Cerebellar cortex (tissue), 1 donor: ENCODE results near the gene CHN2.
"Not testable (repeated sequence)": the region's sequence is repeated elsewhere in the genome, so short reads cannot be mapped to it uniquely, and the experiment has no call there.

Experiments
- DNase-seq: peaks from one replicate; pipeline ENCODE4 v3.0.0-alpha.2; 2015; ENCODE audit warnings: low spot score

CHN2 gene

GRCh38 chr7:29496355-29497020, 301.9 kb downstream of the CHN2 start:
- DNase-seq, result no peak

DNA sequence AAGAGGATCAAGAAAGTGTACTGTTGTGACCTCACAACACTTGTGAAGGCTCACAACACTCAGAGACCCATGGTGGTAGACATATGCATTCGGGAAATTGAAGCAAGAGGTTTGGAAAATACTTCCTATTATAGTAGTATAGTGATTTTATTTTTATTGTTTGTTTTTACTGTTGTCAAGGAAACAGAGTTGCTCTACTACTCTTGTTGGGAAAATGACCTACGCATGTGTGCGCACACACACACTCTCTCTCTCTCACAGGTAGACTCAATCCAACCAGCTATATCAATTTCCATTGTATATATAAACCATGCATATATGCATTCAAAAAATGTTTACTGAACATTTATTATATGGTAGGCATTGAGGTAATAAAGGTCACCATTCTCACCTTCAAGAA, 305.4 kb downstream of the CHN2 start:
- no peak for DNase-seq

- DNase-seq, result no peak
Observed at GRCh38 chr7:29500719-29501118, 306.1 kb downstream of the CHN2 start.

DNA sequence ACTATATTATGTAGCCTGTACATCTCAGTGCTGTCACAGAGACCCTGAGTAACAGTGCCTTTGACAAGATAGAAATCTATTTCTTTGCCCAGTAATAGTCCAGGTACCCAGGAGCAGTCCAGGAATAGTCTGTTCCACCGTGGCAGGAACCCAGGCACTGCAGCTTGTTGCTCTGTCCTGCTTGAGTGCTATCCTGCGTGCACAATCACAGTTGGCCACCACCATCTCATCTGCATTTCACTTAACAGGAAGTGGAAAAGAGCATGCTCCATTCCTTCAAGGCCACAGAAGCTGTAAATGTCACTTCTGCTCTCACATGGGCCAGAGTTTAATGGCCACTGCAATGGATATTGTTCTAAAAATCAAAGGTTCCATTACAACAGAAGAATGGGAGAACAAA, 307.6 kb downstream of the CHN2 start:
- no peak for DNase-seq

DNA sequence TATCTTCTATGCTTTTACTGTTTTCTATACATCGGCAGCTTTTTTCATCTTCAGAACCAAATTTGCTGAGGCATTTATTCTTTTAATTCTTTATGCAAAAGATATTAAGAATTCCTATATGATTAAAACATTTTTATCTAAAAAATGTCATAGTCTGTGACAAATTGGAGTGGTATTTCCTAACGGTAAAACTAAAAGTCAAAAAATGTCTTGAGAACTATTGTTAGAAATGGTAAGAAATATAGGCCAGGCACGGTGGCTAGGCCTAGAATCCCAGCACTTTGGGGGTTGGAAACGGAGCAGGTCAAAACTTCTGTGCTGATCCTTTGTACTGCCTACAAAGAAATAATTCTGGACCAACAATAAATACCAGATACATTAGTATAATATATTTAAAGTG, 311.4 kb downstream of the CHN2 start:
- DNase-seq, result no peak

- peak; percentile 53 for DNase-seq
Observed at GRCh38 chr7:29508608-29509007, 314.0 kb downstream of the CHN2 start.

DNA sequence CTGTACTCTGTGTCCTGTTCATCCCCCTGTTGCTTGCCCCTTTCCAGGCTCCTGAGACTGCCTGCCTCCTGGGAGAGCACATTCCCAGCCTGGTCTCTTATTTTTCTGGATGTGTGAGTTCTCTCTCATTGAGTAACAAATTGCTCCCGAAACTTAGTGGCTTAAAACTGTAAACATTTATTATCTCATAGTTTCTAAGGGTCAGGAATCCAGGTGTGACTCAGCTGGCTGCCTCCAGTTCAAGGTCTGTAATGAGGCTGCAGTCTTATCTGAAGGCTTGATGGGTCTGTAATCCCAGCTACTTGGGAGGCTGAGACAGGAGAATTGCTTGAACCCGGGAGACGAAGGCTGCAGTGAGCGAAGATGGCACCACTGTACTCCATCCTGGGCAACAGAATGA, 315.5 kb downstream of the CHN2 start:
- no peak for DNase-seq

DNA sequence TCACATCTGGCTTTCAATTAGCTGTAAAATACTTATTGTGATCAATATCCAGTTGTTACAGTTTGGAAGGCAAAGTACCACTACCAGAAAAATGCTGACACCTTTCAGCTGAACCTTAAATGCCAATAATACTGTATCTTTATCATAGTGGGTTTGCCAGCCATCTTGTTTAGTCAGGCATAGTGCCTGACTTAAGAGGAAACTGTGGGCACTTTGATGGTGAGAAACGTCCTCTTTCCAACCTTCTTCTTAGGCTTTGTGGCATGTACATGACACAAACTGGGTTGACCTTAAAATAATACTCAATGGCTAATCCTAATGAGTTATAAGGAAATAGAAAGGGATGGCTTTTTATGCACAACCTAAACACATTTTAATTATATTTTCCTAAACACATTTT, 316.8 kb downstream of the CHN2 start:
- no peak for DNase-seq

DNA sequence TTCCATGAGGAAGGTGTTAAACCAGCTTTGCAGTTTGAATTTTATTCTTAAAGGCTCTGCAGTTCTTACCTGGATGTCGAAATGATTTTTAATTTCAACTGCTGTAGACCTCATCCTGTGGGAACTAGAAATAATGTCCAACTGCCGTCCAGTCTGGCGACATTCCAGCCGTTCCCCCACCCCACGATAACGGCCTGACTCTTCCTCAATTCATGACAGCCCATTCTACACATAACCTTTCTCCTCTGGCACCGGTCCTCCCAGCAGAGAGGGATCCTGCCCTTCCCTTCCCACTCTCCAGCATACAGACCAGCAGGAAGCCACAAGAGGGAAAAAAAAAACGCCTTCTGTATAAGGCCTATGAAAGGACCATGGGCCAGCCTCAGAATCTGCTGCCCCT, 317.3 kb downstream of the CHN2 start:
- DNase-seq, result no peak

DNA sequence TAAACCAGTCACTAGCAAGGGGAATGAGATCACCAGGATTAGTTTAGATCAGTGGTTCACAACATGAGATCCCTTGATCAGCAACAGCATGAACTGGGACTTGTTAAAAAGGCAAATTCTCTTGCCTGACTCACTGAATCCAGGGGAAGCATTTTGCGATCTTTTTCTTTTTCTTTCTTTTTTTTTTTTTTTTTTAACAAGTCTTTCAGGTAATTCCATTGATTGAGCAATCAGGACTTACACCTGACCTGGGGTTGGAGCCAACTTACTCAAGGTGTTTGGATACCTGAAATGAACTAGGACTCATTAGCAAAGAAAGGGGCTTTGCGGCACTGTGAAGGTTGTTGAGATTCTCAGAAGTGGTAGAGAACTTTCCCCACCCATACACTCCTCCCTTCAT, 321.9 kb downstream of the CHN2 start:
- no peak for DNase-seq

DNA sequence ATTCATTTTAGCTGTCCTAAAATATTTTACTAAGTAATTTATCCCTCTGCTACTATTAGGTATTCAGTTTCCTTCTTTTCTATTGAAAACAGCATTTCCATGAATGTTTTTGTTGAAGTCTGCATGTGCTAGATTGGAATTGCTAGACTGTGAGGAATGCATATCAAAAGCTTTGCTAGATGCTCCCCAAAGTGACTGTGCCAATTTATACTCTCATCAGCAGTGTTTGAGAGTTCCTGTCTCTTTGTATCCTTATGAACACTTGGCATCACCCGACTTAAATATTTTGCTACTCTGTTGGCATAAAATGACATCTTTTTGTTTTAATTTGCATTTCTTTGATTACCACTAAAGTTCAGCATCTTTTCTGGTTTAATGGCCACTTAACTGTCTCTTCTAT, 324.0 kb downstream of the CHN2 start:
- no peak for DNase-seq

DNA sequence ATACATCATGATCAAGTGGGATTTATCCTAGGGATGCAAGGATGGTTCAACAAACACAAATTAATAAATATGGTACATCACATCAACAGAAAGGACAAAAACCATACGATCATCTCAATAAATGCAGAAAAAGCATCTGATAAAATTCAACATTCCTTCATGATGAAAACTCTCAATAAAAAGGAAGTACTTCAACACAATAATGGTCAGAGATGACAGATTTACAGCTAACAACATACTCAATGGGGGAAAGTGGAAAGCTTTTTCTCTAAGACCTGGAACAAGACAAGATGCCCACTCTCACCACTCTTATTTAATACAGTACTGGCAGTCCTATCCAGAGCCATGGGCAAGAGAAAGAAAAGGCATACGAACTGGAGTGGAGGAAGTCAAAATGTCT, 329.2 kb downstream of the CHN2 start:
- DNase-seq, result no peak

- no peak for DNase-seq
Observed at GRCh38 chr7:29527505-29528108, 333.0 kb downstream of the CHN2 start.

DNA sequence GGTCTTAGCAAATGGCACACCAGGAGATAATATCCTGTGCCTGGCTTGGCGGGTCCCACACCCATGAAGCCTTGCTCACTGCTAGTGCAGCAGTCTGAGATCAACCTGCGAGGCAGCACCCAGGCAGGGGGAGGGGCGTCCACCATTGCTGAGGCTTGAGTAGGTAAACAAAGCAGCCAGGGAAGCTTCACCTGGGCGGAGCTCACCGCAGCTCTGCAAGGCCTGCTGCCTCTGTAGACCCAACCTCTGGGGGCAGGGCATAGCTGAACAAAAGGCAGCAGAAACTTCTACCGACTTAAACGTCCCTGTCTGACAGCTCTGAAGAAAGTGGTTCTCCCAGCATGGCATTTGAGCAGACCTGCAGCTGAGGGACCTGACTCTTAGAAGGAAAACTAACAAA, 334.0 kb downstream of the CHN2 start:
- not testable (repeated sequence) for DNase-seq
